Measurements from ENCODE around the gene GTF2E1.

DNA sequence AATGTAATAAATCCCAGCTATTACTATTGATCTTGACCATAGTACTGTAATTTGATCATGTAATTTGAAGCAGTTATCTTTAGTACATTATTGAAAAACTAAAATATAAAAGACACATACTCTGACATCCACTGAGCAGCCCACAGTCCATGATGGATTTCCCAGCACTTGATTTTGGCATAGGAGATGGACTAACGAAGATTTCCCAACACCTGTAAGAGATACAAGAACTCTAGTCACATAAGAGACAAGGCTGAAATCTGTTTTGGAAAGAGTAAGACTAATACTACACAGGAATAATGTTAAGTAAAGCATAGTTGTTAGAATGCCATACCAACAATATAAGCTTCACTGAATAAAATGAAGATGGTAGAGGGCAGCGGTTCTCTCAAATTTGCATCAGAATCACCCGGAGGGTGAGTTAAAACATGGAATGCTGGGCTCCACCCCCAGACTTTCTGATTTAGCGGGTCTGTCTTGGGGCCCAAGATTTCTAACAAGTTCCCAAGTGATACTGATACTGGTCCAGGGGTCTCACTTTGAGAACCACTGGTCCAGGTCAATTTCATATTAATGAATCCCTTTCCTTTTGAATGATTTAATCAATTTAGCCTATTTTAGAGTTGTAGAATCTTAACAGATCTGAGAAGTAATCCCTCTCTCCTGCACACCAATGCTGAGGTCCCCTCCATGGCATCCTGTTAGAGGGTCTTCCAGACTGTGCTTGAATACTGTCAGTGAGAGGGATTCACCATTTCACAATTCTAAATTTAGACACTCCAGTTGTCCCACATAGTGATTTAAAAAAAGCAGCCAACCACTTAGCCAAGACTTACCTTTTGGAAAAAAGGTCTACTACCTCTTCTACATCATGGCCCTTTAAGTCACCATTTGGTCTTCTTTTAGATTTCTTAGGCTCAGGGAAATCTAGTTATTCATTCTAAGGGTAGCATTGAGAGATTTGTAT is 11.7 kb upstream of the GTF2E1 start:
- TF ChIP-seq POLR2A (IDR thresholded peaks at IDR 0.05; ENCODE audit: low read depth, low read length) (no peak), TAF1 (IDR thresholded peaks at IDR 0.05; ENCODE audit: borderline replicate concordance, low read depth, low read length) (no peak), POLR2AphosphoS5 (IDR thresholded peaks at IDR 0.05; ENCODE audit: low read depth, low read length) (no peak)

All from GM12892 (cell line).